Measurements from ENCODE around the gene AVP.
A peak's percentile ranks its signal among the peaks of the same experiment; 100 is the strongest.

The AVP gene

DNA sequence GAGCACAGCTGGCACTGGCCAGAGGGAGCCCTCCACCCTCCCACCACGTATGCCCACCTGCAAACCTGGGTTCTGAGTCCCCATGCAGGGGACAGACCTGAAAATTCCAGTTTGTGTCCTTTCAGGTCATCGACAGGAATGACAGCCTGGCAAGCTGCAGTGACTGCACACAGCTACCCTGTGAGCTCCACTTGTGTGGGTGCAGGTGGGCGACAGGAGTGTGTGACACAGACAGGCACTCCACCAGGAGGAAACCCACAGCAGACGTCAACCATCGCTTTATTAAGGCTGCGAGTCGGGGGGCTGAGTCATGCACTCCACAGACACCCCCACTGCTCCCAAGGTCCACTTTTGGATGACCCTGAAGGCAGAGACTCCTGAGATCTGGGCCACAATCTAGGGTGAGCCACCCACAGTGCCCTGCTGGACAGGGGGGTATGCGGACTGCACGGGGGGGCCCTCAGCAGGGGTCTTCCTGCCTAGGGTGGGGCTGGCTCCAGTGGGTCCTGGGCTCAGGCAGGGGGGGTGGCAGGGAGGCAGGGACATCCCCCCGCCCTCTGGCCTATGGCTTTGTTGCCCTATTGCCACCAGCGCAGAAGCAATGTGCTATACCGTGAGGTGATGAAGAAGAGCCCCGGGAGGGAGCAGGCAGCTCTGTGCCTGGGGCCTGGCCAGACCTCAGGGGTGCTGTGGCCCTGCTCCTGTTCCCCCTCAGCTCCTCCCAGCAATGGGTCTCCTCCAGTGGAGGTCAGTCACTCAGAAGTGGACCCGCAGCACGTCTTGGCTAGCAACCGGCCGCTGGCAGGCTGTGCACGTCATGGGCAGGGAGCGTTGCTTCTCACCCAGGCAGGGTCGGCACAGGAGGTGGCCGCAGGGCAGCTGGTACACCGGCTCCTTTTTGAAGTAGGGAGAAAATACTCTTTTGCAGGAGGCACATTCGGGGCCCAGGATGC is 25.1 kb upstream of the AVP start:
- no peak for DNase-seq (ENCODE audit: low spot score)

DNA sequence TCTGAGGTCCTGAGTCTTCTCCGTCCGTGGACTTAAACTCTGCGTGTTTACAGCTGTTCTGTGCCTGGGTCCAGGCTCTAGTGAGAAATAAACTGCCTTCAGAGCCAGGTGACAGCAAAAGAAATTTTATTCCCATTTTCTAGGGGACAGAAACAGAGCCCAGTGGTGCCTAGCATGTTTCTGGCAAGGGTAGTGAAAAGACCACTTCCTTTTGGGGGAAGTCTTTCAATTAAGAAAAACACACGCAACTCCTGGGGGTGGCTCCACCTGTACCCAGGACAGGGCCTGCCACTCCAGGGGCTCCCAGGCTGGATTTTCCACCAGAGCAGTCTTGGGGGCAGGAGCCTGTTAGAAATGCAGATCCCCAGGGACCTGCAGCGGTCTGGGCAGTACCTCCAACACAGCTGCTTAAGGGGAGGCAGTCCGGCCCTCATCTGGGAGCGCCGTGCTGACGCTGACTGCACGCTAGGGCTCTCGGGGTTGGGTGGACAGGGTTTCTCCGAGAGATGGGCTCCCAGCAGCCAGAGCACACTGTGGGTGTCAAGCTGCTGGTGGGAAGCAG is 23.0 kb upstream of the AVP start:
- no peak for DNase-seq (ENCODE audit: low spot score)

DNA sequence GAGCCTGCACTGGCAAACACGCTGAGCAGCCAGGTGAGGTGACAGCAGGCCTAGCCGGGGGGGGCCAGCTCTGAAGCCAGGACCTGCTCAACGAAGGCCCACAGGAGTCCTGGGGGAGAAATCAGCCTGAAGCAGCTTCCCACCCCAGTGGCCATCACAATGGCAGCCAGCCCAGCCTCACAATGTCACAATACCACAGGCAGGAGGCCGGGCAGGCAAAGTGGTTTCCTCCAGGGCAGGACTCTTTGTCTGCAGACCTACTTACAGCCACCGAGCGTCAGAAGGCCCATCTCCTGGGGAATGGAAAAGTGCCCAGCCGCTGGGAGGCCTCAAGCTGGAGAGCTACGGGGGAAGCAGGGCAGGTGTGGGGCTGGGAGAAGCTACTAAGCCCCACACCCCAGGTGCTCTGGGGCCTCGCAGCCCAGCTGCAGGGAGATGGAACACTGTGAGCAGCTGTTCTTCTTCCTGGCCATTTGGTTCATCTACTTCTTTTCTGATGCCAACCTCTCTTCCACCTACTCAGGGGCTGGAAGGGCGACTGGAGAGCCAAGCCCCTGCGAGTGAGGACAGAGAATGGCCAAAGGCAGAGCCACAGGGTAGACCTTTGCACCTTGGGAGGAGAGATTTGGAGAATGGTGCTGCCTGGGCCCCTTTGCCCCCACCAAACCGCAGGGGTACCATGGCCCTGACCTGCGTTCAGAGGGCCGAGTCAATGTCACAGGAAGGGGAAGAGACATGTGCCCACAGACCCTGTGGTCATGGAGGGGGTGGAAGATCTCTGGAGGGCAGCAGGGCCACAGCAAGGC is 22.3 kb upstream of the AVP start:
- DNase-seq (ENCODE audit: low spot score) = peak; percentile 94

DNA sequence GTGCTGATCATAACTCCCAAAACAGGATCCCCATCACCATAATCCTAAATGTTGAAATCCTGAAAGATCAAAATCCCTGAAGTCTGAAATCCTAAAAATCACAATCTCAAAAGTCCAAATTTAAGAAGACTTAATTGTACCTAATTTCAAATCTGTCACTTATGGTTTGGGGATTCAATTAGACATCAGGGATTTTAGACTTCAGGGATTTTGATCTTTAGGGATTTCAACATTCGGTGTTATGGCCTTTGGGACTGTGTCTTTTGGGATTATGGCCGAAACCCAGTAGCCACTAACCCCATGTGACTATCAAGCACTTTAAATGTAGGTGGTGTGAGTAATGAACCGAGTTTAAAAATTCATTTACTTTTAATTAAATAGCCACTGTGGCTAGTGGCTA is 21.7 kb upstream of the AVP start:
- no peak for DNase-seq (ENCODE audit: low spot score)

DNA sequence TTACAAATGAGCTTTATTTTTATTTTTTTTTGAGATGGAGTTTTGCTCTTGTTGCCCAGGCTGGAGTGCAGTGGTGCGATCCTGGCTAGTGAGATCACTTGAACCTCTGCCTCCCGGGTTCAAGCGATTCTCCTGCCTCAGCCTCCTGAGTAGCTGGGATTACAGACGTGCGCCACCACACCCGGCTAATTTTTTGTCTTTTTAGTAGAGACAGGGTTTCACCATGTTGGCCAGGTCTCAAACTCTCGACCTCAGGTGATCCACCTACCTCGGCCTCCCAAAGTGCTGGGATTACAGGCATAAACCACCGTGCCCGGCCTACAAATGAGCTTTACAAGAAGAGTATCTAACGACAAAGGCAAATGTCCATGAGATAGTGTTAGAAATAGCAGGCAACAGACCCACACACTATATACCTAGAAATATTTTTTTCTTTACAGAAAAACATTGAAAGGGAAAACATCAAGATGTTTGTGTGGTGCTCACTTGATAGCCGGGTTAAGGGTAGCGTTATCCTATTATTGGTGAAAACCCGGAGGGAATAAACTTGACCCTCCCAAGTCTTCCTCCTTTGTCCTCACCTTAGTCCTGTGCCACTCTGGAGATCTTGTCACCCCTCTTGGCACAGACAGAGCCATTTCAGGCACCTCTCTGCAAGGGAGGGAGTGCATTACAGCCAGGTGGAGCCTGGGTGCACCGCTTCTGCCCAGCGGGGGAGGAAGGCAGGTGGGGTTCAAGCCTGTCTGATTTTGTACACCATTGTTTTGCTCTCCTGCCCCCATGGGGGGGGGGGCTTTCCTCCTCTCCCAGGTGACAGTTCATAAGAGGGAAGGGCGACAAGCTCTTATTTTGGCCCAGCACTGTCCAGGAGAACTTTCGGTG is 21.0 kb upstream of the AVP start:
- DNase-seq (ENCODE audit: low spot score) = no peak

DNA sequence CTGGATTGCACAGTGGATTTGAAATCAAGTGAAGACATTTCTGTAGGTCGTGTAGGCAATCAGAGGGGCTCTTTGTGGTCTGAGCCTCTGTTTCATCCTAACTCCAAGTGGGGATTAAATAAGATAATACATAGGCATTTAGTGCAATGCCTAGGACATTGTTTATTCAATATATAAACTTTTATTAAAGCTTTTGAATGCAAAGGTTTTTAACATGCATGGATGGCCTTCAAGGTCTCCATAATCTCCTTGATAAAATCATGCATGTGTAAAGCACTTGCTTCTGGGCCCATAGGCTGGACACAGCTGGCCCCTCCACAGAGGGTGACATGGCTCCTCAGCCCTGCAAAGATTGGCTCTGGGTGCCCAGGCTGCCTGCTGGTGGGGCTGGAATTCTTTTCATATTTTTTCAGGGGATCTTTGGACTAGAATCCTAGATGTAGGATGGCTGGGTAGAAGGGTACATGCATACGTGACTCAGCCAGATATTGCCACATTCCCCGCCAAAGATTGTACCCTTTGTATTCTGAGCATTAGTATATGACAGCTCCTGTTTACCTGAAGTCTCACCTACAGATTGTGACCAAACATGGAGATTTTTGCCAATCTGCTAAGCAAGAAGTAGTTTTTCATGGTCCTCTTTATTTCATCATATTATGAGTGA is 19.0 kb upstream of the AVP start:
- DNase-seq (ENCODE audit: low spot score) = no peak

DNA sequence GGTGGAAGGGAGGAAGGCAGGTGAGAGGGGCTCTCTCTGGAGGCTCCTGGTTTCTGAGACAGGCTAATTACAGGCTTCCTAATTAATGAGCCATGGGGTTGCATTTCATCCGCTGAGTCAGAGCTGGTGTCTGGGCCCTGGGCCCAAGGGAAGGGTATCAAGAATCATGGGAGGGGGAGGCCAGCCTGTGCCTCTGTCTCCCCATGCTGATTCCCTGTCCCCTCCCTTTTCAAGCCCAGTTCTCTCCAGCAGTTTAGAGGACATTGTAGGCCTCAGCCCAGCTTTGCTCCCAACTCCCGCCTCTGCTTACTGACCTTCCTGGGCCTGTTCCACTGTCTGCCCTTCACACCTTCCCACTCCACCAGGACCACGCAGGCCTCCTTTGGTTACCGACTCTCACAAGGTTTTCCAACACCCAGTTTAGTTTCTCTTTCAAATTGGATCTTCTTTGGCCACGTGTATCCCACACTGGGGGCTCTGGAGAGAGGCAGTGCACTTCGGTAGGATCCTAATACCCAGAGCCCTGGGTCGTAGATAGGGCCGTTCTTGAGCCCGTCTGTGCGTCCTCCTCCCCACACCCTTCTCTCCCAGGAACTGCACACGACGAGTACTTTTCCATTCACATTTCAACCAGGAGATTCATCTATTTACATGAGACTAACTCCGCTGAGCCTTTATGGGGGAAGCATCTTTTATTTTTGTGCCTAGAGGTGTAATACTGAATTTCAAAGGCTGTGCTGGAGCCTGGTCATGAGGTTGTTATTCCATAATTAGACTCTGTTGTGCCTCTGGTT is 18.2 kb upstream of the AVP start:
- DNase-seq (ENCODE audit: low spot score) = no peak

DNA sequence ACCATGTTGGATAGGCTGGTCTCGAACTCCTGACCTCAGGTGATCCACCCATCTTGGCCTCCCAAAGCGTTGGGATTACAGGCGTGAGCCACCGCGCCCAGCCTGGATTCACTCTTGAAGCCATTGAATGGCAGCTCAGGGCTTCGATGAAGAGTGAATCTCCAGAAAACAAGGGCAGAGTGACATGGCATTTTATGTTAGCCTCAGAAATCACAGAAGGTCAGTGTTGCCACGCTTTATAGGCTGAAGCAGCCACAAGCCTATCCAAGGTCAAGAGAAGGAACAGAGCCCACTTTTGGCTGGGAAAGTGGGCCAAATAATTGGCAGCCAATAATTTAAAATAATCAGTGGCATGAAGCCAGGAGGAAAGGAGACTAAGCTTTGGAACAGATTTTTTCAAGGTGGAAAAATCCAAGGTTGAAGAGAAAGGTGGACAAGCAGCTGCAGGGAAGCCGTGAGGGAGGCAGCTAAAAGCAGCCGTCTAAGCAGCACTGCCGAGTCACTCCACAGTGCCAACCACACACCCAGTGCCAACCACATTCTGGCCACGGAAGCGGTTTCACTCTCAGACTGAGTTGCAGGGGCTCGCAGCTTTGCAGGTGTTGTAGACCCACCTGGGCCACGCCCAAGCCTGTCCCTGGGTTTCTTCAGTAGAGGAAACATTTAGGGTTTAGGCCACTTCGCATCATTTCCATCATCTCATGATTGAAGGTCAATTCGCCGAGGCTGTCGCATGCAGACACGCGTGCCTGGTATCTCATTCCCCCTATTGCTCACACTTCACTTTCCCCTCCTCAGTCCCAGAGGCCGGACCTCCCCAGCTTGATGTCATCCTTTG is 17.4 kb upstream of the AVP start:
- no peak for DNase-seq (ENCODE audit: low spot score)

DNA sequence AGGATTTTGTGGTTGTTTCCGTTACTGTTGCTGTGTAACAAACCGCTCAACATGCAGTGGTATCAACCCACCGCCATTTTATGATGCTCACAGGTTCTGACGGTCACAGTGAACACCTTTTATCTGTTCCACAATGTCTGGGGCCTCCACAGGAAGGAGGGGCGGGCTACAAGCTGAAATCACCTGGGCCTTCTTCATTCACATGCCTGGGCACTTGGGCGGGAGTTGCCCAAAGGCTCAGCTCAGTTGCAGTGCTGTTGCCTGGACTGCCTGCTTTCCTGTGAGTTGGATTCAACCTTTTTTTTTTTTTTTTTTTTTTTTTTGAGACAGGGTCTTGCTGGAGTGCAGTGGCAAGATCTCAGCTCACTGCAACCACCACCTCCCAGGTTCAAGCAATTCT is 16.7 kb upstream of the AVP start:
- no peak for DNase-seq (ENCODE audit: low spot score)

DNA sequence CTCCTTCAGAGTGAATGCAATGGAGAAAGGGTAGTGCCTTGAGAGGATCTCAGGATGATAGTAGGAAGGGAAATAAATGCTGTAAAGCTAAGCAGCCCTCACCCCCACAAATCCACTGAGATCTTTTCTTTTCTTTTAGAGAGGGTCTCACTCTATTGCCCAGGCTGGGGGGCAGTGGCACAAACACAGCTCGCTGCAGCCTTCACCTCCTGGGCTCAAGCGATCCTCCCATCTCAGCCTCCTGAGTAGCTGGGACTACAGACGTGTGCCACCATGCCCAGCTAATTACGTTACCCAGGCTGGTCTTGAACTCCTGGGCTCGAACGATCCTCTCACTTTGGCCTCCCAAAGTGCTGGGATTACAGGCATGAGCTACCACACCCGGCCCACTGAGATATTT is 16.0 kb upstream of the AVP start:
- no peak for DNase-seq (ENCODE audit: low spot score)

DNA sequence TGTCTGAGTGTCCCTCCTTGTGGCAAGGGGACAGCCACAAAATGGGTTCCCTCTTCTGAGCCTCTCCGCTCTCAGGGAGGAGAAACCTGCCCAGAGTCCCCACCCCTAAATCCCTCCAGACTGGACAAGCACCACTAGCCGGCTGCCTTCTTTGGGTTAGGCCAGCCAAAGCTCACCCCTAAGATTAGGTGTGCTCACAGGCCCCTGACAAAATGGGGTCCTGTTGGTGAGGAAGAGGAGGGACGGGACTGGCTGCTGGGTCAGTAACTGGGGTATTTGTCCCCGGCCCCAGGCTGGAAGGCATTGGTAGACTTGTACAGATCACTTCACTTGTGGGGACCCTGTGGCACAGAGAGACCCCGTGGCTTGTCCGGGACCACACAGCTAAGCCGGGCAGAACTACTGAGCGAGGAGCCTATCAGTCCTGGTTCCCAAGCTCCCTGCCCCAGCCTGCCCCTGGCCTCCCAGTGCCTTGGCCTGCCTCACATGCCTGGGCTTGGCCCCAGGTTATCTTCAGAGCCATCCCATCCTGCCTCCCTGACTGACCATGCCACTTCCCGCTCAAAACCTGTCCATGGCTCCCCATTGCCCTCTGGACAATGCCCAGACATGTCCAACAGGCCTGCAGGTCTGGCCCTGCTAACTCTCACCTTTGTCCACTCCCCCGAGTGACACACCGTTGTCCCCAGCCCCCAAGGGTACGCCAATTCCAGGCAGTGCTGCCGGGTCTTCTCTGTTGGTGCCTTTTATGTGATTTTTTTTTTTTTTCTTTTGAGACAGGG is 10.5 kb upstream of the AVP start:
- no peak for DNase-seq (ENCODE audit: low spot score)

DNA sequence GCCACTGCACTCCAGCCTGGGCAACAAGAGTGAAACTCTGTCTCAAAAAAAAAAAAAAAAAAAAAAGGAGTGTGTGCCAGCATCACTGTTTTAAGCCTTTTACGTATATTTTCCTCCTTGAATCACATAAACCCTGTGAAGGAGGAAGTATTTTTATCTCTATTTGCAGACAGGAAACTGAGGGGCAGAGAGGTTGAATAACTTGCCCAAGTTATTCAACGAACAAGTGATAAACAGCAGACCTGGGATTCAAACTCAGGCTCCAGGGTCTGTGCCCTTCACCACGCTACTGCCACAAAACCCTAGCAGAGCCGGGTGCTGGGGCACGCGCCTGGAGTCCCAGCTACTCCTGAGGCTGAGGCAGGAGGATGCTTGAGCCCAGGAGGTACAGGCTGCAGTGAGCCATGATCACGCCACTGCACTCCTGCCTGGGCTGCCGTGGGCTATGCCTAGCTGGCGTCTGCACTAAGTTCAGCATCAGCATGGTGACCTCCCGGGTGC is 9.4 kb upstream of the AVP start:
- DNase-seq (ENCODE audit: low spot score) = no peak

DNA sequence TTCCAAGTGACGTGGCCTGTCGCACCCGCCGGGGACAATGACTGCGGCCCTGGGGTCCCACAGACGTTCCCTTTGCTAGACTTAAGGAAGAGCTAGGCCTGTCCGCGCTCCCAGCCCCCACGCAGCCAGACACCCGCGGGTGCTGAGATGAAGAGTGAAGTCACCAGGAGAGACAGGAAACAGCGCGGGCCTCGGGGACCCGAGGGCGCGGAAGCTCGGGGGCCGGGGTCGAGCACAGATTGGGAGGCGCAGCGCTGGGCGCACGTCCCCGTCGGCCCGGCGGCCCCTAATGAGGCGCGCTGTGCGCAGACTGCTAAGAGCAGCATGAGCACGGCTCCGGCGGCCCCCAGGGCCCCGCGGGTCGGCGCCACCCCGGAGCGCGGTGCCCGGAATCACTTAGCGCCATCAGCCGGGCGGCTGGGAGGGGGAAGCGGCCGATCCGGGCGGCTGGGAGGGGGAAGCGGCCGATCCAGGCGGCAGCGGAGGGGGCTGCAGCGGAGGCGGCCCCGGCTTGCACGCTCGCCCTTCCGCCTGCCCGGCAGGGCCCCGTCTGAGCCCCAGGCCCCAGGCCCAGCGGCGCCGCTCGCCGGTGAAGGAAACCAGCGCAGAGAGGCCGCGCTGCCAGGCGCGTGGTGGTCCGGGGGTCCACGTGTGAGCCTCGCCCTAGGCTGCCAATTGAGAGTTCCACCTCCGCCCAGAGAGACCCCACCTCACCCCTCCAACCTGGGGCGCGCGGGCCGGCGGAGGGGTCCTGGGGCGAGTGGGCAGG is 8.3 kb upstream of the AVP start:
- DNase-seq (ENCODE audit: low spot score) = no peak

DNA sequence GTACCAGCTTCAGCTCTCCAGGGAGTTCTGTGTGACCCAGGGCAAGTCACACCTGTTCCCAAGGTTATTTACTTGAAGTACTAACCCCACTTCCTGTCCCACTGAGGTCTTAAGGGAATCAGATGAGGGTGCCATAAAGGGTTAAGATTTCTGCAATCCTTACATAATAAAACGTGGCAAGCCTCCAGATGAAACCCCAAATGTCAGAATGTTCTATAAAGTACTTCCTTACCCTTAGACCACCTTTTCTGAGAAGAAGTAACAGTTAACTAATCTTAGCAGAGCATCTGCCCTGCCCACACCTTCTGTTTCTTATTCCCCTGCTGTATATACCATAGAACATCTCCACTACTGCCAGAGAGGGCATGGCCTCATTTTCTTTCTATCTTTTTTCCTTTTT is 6.0 kb upstream of the AVP start:
- no peak for DNase-seq (ENCODE audit: low spot score)

DNA sequence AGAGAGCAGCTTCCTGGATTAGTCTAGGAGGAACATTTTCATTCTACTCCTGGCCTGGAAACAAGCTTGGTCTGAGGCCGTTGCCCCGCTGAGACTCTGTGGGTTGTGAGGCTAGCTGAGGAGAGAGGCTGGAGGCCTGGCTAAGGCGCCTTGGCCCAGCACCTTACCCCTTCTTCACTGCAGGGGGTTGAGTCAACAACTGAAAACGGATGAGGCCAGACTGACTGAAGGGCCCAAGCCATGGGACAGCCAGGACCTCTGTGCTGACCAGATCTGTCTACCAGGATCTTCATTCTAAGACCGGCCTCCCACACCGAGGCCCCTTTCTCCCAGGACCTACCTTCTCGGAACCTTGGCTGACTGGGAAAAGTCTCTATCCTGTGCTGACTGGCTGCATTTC is 3.5 kb upstream of the AVP start:
- no peak for DNase-seq (ENCODE audit: low spot score)

DNA sequence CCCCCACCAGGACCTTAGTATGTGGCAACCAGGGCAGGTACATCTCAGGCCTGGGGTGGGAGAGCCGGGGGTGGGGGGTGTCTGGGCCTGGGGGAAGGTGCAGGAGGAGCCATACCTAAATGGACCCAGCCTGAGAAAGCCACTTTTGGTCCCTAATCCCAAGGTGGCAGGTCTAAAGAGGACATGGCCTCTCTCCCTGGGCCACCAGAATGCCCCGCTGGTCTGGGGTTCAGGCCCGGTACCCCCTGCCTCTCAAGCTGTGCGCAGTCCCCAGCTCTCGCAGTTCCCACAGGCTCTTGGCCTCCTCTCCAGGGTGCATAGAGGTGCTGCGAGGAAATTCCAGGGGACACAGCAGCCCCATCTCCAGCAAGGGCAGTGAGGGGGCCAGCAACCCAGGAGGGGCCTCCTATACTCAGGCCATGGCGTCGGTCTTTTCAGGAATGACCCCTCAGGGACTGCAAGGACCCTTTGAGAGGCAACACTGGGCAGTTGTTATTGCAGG is 1.1 kb upstream of the AVP start:
- DNase-seq (ENCODE audit: low spot score) = no peak

DNA sequence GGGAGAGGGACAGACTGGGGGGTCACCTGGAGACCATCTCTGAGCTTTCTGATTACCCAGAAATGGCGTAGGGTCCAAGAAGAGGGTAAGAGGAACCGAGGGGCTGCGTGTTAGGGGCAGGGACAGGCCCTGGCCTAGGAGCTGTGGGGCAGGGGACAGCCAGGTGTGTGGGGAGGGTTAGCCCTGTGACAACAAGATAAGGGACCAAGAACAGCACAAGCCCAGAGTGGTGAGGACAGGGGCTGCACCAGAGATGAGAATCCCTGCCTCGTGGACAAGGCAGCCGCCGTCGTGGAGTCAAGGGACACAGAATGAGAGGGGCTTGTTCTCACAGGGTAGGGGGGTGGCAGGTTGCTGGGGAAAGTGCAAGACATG is 449 bp upstream of the AVP start:
- DNase-seq (ENCODE audit: low spot score) = no peak
